ENCODE results near the gene SMG6.

Gene SMG6

GRCh38 chr17:2110436-2110835 is 193.1 kb downstream of the SMG6 start:
- DNase-seq (ENCODE audit: low read depth), result no peak
- no peak overlapping the region for H3K4me3 ChIP-seq (ENCODE audit: low read depth, low read length)
- TF ChIP-seq MYC (IDR thresholded peaks at IDR 0.05; ENCODE audit: low read depth, low read length), result no peak

- DNase-seq (ENCODE audit: low read depth), result no peak
- TF ChIP-seq MYC (IDR thresholded peaks at IDR 0.05; ENCODE audit: low read depth, low read length) (no peak), MAX (IDR thresholded peaks at IDR 0.05; ENCODE audit: low read depth, low read length) (no peak), POLR2A (IDR thresholded peaks at IDR 0.05; ENCODE audit: extremely low read depth, insufficient read length) (no peak)
- TF ChIP-seq, protein P1, sequence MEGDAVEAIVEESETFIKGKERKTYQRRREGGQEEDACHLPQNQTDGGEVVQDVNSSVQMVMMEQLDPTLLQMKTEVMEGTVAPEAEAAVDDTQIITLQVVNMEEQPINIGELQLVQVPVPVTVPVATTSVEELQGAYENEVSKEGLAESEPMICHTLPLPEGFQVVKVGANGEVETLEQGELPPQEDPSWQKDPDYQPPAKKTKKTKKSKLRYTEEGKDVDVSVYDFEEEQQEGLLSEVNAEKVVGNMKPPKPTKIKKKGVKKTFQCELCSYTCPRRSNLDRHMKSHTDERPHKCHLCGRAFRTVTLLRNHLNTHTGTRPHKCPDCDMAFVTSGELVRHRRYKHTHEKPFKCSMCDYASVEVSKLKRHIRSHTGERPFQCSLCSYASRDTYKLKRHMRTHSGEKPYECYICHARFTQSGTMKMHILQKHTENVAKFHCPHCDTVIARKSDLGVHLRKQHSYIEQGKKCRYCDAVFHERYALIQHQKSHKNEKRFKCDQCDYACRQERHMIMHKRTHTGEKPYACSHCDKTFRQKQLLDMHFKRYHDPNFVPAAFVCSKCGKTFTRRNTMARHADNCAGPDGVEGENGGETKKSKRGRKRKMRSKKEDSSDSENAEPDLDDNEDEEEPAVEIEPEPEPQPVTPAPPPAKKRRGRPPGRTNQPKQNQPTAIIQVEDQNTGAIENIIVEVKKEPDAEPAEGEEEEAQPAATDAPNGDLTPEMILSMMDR (IDR thresholded peaks at IDR 0.05; ENCODE audit: low read depth, low read length), result no peak
- H3K4me3 ChIP-seq (ENCODE audit: low read depth, low read length), result no peak overlapping the region
Measured at GRCh38 chr17:2108170-2108569, 195.4 kb downstream of the SMG6 start.

DNA sequence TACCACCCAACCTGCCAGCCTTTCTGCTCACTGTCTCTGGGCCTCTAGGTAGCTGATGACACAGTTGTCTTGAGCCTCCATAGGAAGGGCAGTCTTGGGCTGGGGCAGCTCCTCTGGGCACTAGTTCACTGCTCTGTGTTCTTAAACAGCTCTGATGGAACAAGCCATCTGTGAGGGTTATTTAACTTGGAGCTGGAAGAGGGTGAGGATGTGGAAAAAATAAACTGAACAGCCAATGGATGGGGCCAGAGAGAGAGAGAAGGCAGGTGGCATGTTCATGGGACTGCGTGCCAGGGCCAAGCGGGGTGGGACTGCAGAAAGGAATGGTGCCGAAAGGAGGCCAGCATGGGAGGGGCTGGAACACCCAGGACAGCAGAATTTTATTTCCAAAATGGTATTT is 196.1 kb downstream of the SMG6 start:
- no peak for TF ChIP-seq POLR2A (IDR thresholded peaks at IDR 0.05; ENCODE audit: extremely low read depth, insufficient read length)
- TF ChIP-seq, protein P1 (IDR thresholded peaks at IDR 0.05; ENCODE audit: low read depth, low read length), result no peak
- no peak for TF ChIP-seq MAX (IDR thresholded peaks at IDR 0.05; ENCODE audit: low read depth, low read length)
- no peak for TF ChIP-seq MYC (IDR thresholded peaks at IDR 0.05; ENCODE audit: low read depth, low read length)
- DNase-seq (ENCODE audit: low read depth), result no peak
- no peak overlapping the region for H3K4me3 ChIP-seq (ENCODE audit: low read depth, low read length)

- no peak for DNase-seq (ENCODE audit: low read depth)
- TF ChIP-seq POLR2A (IDR thresholded peaks at IDR 0.05; ENCODE audit: extremely low read depth, insufficient read length), result no peak
- TF ChIP-seq, protein P1 (IDR thresholded peaks at IDR 0.05; ENCODE audit: low read depth, low read length), result no peak
- no peak for TF ChIP-seq MYC (IDR thresholded peaks at IDR 0.05; ENCODE audit: low read depth, low read length)
- no peak for TF ChIP-seq MAX (IDR thresholded peaks at IDR 0.05; ENCODE audit: low read depth, low read length)
- no peak overlapping the region for H3K4me3 ChIP-seq (ENCODE audit: low read depth, low read length)
Measured at GRCh38 chr17:2107050-2107449, 196.5 kb downstream of the SMG6 start.

DNA sequence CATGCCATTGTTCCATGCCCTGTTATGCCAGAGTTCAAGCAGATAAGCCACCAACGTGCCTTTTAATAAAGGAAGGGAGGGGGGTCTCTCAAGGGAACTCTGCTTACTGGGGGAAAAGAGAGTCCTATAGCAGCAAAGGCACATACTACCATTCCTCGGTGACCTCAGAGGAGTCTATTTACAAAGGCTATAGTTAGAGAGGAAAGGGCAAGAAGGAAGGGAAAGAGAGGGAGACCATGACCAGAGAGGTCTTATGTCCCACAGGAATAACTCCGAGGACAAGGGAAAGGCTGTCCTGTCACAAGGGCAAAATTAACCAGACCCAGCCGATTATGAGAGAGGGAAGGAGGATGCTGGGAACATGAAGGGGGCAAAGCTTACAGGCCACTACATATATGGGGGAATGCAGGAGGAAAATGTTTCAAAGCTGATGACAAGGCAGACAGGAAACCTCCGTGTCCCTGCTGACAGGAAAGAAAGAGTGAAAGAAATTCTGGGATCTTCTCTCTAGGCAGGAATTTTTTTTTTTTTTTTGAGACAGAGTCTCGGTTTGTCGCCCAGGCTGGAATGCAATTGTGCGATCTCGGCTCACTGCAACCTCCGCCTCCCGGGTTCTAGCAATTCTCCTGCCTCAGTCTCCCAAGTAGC is 197.2 kb downstream of the SMG6 start:
- TF ChIP-seq, protein P1 (IDR thresholded peaks at IDR 0.05; ENCODE audit: low read depth, low read length), result no peak
- TF ChIP-seq MAX (IDR thresholded peaks at IDR 0.05; ENCODE audit: low read depth, low read length), result no peak
- no peak for TF ChIP-seq MYC (IDR thresholded peaks at IDR 0.05; ENCODE audit: low read depth, low read length)
- no peak for TF ChIP-seq POLR2A (IDR thresholded peaks at IDR 0.05; ENCODE audit: extremely low read depth, insufficient read length)
- no peak overlapping the region for H3K4me3 ChIP-seq (ENCODE audit: low read depth, low read length)
- DNase-seq (ENCODE audit: low read depth), result no peak

GRCh38 chr17:2105663-2106062 is 197.9 kb downstream of the SMG6 start:
- H3K4me3 ChIP-seq (ENCODE audit: low read depth, low read length), result no peak overlapping the region
- TF ChIP-seq MYC (IDR thresholded peaks at IDR 0.05; ENCODE audit: low read depth, low read length) (no peak), MAX (IDR thresholded peaks at IDR 0.05; ENCODE audit: low read depth, low read length) (no peak)
- no peak for DNase-seq (ENCODE audit: low read depth)
